K562 (cell line): Measurements from ENCODE around the gene ABT1. TPM values are rescaled to one million over a fixed set of nuclear protein-coding genes. Genes with fewer than 3 reads are reported as not detected.
A peak's percentile ranks its signal among the peaks of the same experiment; 100 is the strongest.

Experiments
- BMI1 ChIP-seq: fragments of 150-350 bp; IDR thresholded peaks from 2 replicates; pipeline ENCODE4 v1.6.1; 2014; ENCODE audit warnings: low read length
- CHD2 ChIP-seq: IDR thresholded peaks from 2 replicates; pipeline ENCODE4 v1.6.1; 2011; ENCODE audit warnings: low read depth, low read length
- CREB1 ChIP-seq, 2 experiments: sonication (generic) in 1 of 2; formaldehyde crosslinking in 1 of 2; IDR thresholded peaks; 2 replicates each; pipeline versions ENCODE4 v1.6.1 to v1.8.0; 2012 to 2022; ENCODE audit warnings: inconsistent platforms in 1 of 2, mild to moderate bottlenecking in 1 of 2, missing genetic modification reagents in 1 of 2, moderate library complexity in 1 of 2
- FUS ChIP-seq: fragments of 200-400 bp; formaldehyde crosslinking; optimal IDR thresholded peaks from 2 replicates; pipeline ENCODE3; 2017; ENCODE audit warnings: low read depth, low read length
- MAZ ChIP-seq, 2 experiments: fragments of 450-650 bp in 1 of 2; sonication (generic) in 1 of 2; formaldehyde crosslinking; IDR thresholded peaks in 1 of 2; conservative IDR thresholded peaks in 1 of 2; 2 replicates each; pipeline versions ENCODE4 v1.4.0 to v1.5.0; 2020; ENCODE audit warnings: mild to moderate bottlenecking in 1 of 2, missing genetic modification reagents in 1 of 2
- MTA3 ChIP-seq: fragments of 450-650 bp; formaldehyde crosslinking; IDR thresholded peaks from 2 replicates; pipeline ENCODE4 v1.6.1; 2017; ENCODE audit warnings: mild to moderate bottlenecking, borderline replicate concordance
- RB1 ChIP-seq: fragments of 450-650 bp; IDR thresholded peaks from 2 replicates; pipeline ENCODE4 v1.6.1; 2017; ENCODE audit warnings: low read depth, mild to moderate bottlenecking
- SIN3A ChIP-seq, 2 experiments: fragments of 150-350 bp in 1 of 2; IDR thresholded peaks; 2 replicates each; pipeline ENCODE4 v1.6.1; 2011 to 2016; ENCODE audit warnings: borderline replicate concordance in 2 of 2, low read depth in 2 of 2, low read length in 2 of 2, mild to moderate bottlenecking in 2 of 2, moderate library complexity in 2 of 2; ENCODE audit not compliant: control insufficient read depth in 1 of 2
- SMC3 ChIP-seq: conservative IDR thresholded peaks from 2 replicates; pipeline ENCODE4 v1.6.1; 2011; ENCODE audit warnings: low read depth, low read length, improper control_type of control experiment; ENCODE audit not compliant: insufficient read depth
- TSC22D4 ChIP-seq: fragments of 450-650 bp; IDR thresholded peaks from 2 replicates; pipeline ENCODE4 v1.6.1; 2016; ENCODE audit warnings: missing genetic modification characterization, missing biosample characterization, control low read depth
- ZNF140 ChIP-seq: fragments of 250-450 bp; sonication (Bioruptor Pico); IDR thresholded peaks from 2 replicates; pipeline ENCODE4 v1.8.0; 2021; ENCODE audit warnings: moderate library complexity, mild to moderate bottlenecking, inconsistent platforms
- ZNF274 ChIP-seq: IDR thresholded peaks from 2 replicates; pipeline ENCODE4 v1.6.1; 2011; ENCODE audit warnings: low read depth, mild to moderate bottlenecking, low read length, moderate library complexity, borderline replicate concordance
- ZSCAN29 ChIP-seq: fragments of 450-650 bp; IDR thresholded peaks from 2 replicates; pipeline ENCODE4 v1.6.1; 2017
- polyA plus RNA-seq, 8 experiments: library from polyadenylated mRNA; depleted of rRNA in 4 of 8; stranded (reverse) in 5 of 8; unstranded in 3 of 8; fragments of >200 nt; fragmentation: Nextera tagmentation in 2 of 8; fragmentation: Illumina TruSeq in 1 of 8; extraction: Ambion mirVana in 2 of 8; extraction: Trizol in 1 of 8; gene quantifications; 2 replicates each; pipeline versions ENCODE4 v1.2.1 to v1.2.3, GENCODE V29; 2011 to 2014; ENCODE audit warnings: inconsistent platforms in 1 of 8, missing spikeins in 1 of 8
- total RNA-seq, 7 experiments: library from RNA; depleted of rRNA in 6 of 7; stranded (reverse); fragments of >200 nt in 6 of 7; fragmentation: Illumina TruSeq in 2 of 7; extraction: Trizol in 2 of 7; gene quantifications; 2 replicates each; pipeline versions ENCODE4 v1.2.1 to v1.2.3, GENCODE V29; 2011 to 2021; ENCODE audit warnings: low replicate concordance in 1 of 7
- TF ChIP-seq, protein P1 (sequence below): fragments of 450-650 bp; IDR thresholded peaks from 2 replicates; pipeline ENCODE4 v1.6.1; 2016; ENCODE audit warnings: mild to moderate bottlenecking, moderate library complexity
- TF ChIP-seq, protein P2 (sequence below): fragments of 250-450 bp; sonication (Bioruptor Pico); IDR thresholded peaks from 2 replicates; pipeline ENCODE4 v1.8.0; 2021; ENCODE audit warnings: mild to moderate bottlenecking, moderate library complexity

Gene ABT1
- total and polyA plus RNA-seq, 9 of the 15 experiments (the other 6 are each of a cell fraction or from before 2014, with no cell fraction given): 8.8 to 52.7 (median 40.7) TPM

DNA sequence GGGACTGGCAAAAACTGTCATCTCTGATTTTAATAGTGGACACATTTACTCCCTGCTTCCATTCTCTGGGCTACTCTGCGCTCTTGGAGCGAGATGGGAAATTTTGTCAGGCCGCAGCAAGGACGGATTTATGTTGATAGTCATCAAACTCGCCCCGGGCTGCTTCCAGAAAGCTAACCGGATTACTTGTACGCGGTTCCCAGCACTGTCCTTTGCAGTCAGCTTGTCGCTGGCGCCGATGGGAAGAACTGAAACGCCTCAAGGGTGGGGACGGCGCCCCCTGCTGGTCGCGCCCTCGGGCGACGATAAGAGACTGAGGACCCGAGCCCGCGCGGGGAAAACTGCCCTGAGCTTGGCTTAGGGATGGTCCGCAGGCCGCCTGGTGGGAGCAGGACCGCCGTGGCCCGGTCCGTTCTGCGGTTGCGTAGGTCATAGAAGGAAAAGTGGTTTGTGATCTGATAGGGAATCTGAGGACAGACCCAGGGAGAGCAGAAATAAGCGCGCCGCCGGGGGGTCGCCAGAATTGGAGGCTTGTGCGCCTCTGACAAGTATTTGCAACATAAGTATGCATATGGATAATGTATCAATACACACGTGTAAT is 984 bp upstream of the ABT1 start (continued):
- TF ChIP-seq, protein P1, sequence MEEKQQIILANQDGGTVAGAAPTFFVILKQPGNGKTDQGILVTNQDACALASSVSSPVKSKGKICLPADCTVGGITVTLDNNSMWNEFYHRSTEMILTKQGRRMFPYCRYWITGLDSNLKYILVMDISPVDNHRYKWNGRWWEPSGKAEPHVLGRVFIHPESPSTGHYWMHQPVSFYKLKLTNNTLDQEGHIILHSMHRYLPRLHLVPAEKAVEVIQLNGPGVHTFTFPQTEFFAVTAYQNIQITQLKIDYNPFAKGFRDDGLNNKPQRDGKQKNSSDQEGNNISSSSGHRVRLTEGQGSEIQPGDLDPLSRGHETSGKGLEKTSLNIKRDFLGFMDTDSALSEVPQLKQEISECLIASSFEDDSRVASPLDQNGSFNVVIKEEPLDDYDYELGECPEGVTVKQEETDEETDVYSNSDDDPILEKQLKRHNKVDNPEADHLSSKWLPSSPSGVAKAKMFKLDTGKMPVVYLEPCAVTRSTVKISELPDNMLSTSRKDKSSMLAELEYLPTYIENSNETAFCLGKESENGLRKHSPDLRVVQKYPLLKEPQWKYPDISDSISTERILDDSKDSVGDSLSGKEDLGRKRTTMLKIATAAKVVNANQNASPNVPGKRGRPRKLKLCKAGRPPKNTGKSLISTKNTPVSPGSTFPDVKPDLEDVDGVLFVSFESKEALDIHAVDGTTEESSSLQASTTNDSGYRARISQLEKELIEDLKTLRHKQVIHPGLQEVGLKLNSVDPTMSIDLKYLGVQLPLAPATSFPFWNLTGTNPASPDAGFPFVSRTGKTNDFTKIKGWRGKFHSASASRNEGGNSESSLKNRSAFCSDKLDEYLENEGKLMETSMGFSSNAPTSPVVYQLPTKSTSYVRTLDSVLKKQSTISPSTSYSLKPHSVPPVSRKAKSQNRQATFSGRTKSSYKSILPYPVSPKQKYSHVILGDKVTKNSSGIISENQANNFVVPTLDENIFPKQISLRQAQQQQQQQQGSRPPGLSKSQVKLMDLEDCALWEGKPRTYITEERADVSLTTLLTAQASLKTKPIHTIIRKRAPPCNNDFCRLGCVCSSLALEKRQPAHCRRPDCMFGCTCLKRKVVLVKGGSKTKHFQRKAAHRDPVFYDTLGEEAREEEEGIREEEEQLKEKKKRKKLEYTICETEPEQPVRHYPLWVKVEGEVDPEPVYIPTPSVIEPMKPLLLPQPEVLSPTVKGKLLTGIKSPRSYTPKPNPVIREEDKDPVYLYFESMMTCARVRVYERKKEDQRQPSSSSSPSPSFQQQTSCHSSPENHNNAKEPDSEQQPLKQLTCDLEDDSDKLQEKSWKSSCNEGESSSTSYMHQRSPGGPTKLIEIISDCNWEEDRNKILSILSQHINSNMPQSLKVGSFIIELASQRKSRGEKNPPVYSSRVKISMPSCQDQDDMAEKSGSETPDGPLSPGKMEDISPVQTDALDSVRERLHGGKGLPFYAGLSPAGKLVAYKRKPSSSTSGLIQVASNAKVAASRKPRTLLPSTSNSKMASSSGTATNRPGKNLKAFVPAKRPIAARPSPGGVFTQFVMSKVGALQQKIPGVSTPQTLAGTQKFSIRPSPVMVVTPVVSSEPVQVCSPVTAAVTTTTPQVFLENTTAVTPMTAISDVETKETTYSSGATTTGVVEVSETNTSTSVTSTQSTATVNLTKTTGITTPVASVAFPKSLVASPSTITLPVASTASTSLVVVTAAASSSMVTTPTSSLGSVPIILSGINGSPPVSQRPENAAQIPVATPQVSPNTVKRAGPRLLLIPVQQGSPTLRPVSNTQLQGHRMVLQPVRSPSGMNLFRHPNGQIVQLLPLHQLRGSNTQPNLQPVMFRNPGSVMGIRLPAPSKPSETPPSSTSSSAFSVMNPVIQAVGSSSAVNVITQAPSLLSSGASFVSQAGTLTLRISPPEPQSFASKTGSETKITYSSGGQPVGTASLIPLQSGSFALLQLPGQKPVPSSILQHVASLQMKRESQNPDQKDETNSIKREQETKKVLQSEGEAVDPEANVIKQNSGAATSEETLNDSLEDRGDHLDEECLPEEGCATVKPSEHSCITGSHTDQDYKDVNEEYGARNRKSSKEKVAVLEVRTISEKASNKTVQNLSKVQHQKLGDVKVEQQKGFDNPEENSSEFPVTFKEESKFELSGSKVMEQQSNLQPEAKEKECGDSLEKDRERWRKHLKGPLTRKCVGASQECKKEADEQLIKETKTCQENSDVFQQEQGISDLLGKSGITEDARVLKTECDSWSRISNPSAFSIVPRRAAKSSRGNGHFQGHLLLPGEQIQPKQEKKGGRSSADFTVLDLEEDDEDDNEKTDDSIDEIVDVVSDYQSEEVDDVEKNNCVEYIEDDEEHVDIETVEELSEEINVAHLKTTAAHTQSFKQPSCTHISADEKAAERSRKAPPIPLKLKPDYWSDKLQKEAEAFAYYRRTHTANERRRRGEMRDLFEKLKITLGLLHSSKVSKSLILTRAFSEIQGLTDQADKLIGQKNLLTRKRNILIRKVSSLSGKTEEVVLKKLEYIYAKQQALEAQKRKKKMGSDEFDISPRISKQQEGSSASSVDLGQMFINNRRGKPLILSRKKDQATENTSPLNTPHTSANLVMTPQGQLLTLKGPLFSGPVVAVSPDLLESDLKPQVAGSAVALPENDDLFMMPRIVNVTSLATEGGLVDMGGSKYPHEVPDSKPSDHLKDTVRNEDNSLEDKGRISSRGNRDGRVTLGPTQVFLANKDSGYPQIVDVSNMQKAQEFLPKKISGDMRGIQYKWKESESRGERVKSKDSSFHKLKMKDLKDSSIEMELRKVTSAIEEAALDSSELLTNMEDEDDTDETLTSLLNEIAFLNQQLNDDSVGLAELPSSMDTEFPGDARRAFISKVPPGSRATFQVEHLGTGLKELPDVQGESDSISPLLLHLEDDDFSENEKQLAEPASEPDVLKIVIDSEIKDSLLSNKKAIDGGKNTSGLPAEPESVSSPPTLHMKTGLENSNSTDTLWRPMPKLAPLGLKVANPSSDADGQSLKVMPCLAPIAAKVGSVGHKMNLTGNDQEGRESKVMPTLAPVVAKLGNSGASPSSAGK: no peak; the same call in 1 of the 2 replicates
- TF ChIP-seq, protein P2, sequence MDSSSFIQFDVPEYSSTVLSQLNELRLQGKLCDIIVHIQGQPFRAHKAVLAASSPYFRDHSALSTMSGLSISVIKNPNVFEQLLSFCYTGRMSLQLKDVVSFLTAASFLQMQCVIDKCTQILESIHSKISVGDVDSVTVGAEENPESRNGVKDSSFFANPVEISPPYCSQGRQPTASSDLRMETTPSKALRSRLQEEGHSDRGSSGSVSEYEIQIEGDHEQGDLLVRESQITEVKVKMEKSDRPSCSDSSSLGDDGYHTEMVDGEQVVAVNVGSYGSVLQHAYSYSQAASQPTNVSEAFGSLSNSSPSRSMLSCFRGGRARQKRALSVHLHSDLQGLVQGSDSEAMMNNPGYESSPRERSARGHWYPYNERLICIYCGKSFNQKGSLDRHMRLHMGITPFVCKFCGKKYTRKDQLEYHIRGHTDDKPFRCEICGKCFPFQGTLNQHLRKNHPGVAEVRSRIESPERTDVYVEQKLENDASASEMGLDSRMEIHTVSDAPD (CRISPR knock-in tag): no peak
- TF ChIP-seq SMC3 (peak; percentile 93), CHD2 (no peak), SIN3A (IDR thresholded peaks at IDR 0.05; ENCODE audit: borderline replicate concordance in 2 of 2, control insufficient read depth in 1 of 2, low read depth in 2 of 2, low read length in 2 of 2) (peak in 1 of 2 experiments; percentile 76; a peak in 2 of 4 replicates), CREB1 (IDR thresholded peaks at IDR 0.05) (peak; percentile 51; the same call in 1 of the 2 replicates), CREB1 (CRISPR knock-in tag; IDR thresholded peaks at IDR 0.05) (peak; percentile 68; the same call in 1 of the 2 replicates), MAZ (CRISPR knock-in tag; conservative IDR thresholded peaks at IDR 0.05 in 1 of 2, IDR thresholded peaks at IDR 0.05 in 1 of 2) (peak; percentile 44 to 89; a peak in 2 of 4 replicates), ZNF274 (no peak), FUS (peak; percentile 50), BMI1 (0 out of 2 replicates have a peak, but pooled peaks have one; percentile 28), MTA3 (peak; percentile 90; the same call in 1 of the 2 replicates), TSC22D4 (tag) (no peak), RB1 (peak; percentile 98), ZSCAN29 (peak; percentile 88), ZNF140 (CRISPR knock-in tag) (no peak)
